ENCODE results near the gene LINC00305. TPM values are rescaled to one million over a fixed set of nuclear protein-coding genes. Genes with fewer than 3 reads are reported as not detected.

The LINC00305 gene
- total RNA-seq, 1 donor from 2014 or later = not detected

- H3K4me3 ChIP-seq = no peak overlapping the region
- H3K27ac ChIP-seq = no peak overlapping the region
- no peaks in the 10 kb centered on the region for H3K9me3 ChIP-seq
- no peaks in the 10 kb centered on the region for H3K36me3 ChIP-seq
- H3K4me1 ChIP-seq = no peaks in the 10 kb centered on the region
- no peak for DNase-seq (ENCODE audit: extremely low spot score in 2 of 2)
- TF ChIP-seq CTCF (IDR thresholded peaks at IDR 0.05) (no peak), POLR2AphosphoS5 (IDR thresholded peaks at IDR 0.05; ENCODE audit: insufficient read depth in 1 of 2, low read depth in 1 of 2) (no peak), POLR2A (IDR thresholded peaks at IDR 0.05) (no peak)
- intact Hi-C loops (cut with DNase I) = no loop called here
- no peaks in the 10 kb centered on the region for H3K27me3 ChIP-seq
Observed at GRCh38 chr18:64118406-64118805, 30.5 kb downstream of the LINC00305 start.

DNA sequence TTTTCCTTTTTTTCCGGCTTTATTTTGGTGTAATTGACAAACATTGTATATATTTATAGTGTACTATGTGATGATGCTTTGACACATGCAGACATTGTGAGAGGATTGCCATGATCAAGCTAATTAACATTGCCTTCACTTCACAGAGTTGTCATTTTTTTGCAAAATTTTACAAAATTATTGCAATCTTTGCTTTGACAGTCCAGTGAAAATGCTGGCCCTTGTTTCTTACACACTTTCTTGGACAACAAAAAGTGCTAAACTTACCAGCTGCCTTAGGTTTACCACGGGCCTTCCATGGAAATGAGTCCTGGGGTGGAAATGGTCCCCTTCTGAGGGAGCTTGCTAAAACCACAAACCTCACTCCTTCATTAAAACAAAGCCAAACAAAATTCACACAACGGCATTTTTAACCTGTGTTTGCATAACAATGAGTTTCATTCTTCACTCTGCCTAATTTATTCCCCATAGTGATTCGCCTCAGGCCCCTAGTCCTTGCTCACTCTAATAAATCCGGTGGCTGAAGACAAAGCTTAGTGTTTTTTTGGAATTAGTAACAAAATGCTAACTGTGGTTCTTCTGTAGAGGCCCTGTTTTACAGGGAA is 32.2 kb downstream of the LINC00305 start:
- Histone ChIP-seq H3K36me3 (no peaks in the 10 kb centered on the region), H3K4me1 (no peaks in the 10 kb centered on the region), H3K27me3 (no peaks in the 10 kb centered on the region), H3K9me3 (no peaks in the 10 kb centered on the region), H3K27ac (no peak overlapping the region), H3K4me3 (no peak overlapping the region)
- TF ChIP-seq CTCF (IDR thresholded peaks at IDR 0.05) = no peak
- no peak for TF ChIP-seq POLR2A (IDR thresholded peaks at IDR 0.05)
- no peak for TF ChIP-seq POLR2AphosphoS5 (IDR thresholded peaks at IDR 0.05; ENCODE audit: insufficient read depth in 1 of 2, low read depth in 1 of 2)
- intact Hi-C loops (cut with DNase I) = no loop called here
- DNase-seq (ENCODE audit: extremely low spot score in 2 of 2) = no peak

- intact Hi-C loops (cut with DNase I) = no loop called here
- TF ChIP-seq POLR2AphosphoS5 (IDR thresholded peaks at IDR 0.05; ENCODE audit: insufficient read depth in 1 of 2, low read depth in 1 of 2) (no peak), POLR2A (IDR thresholded peaks at IDR 0.05) (no peak), CTCF (IDR thresholded peaks at IDR 0.05) (no peak)
- Histone ChIP-seq H3K9me3 (no peaks in the 10 kb centered on the region), H3K36me3 (no peaks in the 10 kb centered on the region), H3K4me3 (no peak overlapping the region), H3K4me1 (no peaks in the 10 kb centered on the region), H3K27ac (no peak overlapping the region), H3K27me3 (no peaks in the 10 kb centered on the region)
- no peak for DNase-seq (ENCODE audit: extremely low spot score in 2 of 2)
Observed at GRCh38 chr18:64115881-64116280, 33.0 kb downstream of the LINC00305 start.

DNA sequence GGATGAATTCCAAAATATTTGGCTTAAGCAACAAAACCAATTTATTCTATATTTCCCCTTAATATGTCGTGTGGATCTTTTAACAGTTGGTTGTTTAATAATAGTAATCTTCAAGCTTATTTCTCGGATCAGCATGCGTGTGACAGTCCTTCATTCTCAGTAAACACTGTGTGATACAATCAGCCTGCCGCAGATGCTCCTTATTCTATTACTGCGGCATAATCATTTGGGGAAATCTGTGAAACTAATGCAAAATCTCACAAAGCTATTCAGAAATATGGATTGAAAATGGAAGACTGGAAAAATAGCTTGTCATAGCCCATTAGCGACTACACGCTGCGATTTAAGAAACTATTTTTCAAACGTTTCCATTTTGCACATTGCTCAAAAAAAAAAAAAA is 36.9 kb downstream of the LINC00305 start:
- Histone ChIP-seq H3K27me3 (no peaks in the 10 kb centered on the region), H3K9me3 (no peaks in the 10 kb centered on the region), H3K4me1 (no peaks in the 10 kb centered on the region), H3K4me3 (no peak overlapping the region), H3K27ac (no peak overlapping the region), H3K36me3 (no peaks in the 10 kb centered on the region)
- intact Hi-C loops (cut with DNase I) = no loop called here
- no peak for DNase-seq (ENCODE audit: extremely low spot score in 2 of 2)
- TF ChIP-seq POLR2A (IDR thresholded peaks at IDR 0.05) (no peak), POLR2AphosphoS5 (IDR thresholded peaks at IDR 0.05; ENCODE audit: insufficient read depth in 1 of 2, low read depth in 1 of 2) (no peak), CTCF (IDR thresholded peaks at IDR 0.05) (no peak)

GRCh38 chr18:64110692-64111480 is 38.0 kb downstream of the LINC00305 start:
- no peak overlapping the region for H3K27ac ChIP-seq
- no peaks in the 10 kb centered on the region for H3K27me3 ChIP-seq
- no peaks in the 10 kb centered on the region for H3K4me1 ChIP-seq
- no peaks in the 10 kb centered on the region for H3K9me3 ChIP-seq
- TF ChIP-seq POLR2A (IDR thresholded peaks at IDR 0.05) (no peak), CTCF (IDR thresholded peaks at IDR 0.05) (no peak), POLR2AphosphoS5 (IDR thresholded peaks at IDR 0.05; ENCODE audit: insufficient read depth in 1 of 2, low read depth in 1 of 2) (no peak)
- no peaks in the 10 kb centered on the region for H3K36me3 ChIP-seq
- no peak for DNase-seq (ENCODE audit: extremely low spot score in 2 of 2)
- H3K4me3 ChIP-seq = no peak overlapping the region
- intact Hi-C loops (cut with DNase I) = no loop called here
